ENCODE data around the gene IL1RAPL1. TPM values are rescaled to one million over a fixed set of nuclear protein-coding genes. Genes with fewer than 3 reads are reported as not detected.
"Not testable (repeated sequence)": the region's sequence is repeated elsewhere in the genome, so short reads cannot be mapped to it uniquely, and the experiment has no call there.

IL1RAPL1 gene
- total RNA-seq, 1 donor from 2014 or later: 4.0 TPM

GRCh38 chrX:28717864-28718263 lies 130.6 kb downstream of the IL1RAPL1 start:
- intact Hi-C loops (cut with DNase I): no loop called here
- DNase-seq (ENCODE audit: missing footprints): no peak
- ATAC-seq: no peak

GRCh38 chrX:28718450-28718849 lies 131.2 kb downstream of the IL1RAPL1 start:
- no peak for DNase-seq (ENCODE audit: missing footprints)
- ATAC-seq: no peak
- intact Hi-C loops (cut with DNase I): no loop called here

GRCh38 chrX:28719620-28720019 lies 132.4 kb downstream of the IL1RAPL1 start:
- intact Hi-C loops (cut with DNase I): no loop called here
- ATAC-seq: no peak
- no peak for DNase-seq (ENCODE audit: missing footprints)

GRCh38 chrX:28752330-28752729 lies 165.1 kb downstream of the IL1RAPL1 start:
- intact Hi-C loops (cut with DNase I): no loop called here
- no peak for ATAC-seq
- DNase-seq (ENCODE audit: missing footprints): no peak

GRCh38 chrX:28756175-28756574 lies 168.9 kb downstream of the IL1RAPL1 start:
- ATAC-seq: no peak
- no peak for DNase-seq (ENCODE audit: missing footprints)
- intact Hi-C loops (cut with DNase I): loop anchor here (5.0 kb wide), 2 partner anchors 96 to 144 kb away; no protein-coding TSS in a partner anchor

GRCh38 chrX:28756647-28757046 lies 169.4 kb downstream of the IL1RAPL1 start:
- DNase-seq (ENCODE audit: missing footprints): no peak
- peak; percentile 85 for ATAC-seq
- intact Hi-C loops (cut with DNase I): loop anchor here (5.0 kb wide), 2 partner anchors 96 to 144 kb away; no protein-coding TSS in a partner anchor

- peak; percentile 64 for ATAC-seq
- intact Hi-C loops (cut with DNase I): loop anchor here (5.0 kb wide), 2 partner anchors 95 to 145 kb away; no protein-coding TSS in a partner anchor
- no peak for DNase-seq (ENCODE audit: missing footprints)
These were observed 170.0 kb downstream of the IL1RAPL1 start for GRCh38 chrX:28757290-28757689.

- intact Hi-C loops (cut with DNase I); ATAC-seq; DNase-seq (ENCODE audit: missing footprints): not testable (repeated sequence)
These were observed 179.3 kb downstream of the IL1RAPL1 start for GRCh38 chrX:28766561-28766960.

GRCh38 chrX:28773807-28774206 lies 186.6 kb downstream of the IL1RAPL1 start:
- intact Hi-C loops (cut with DNase I): no loop called here
- DNase-seq (ENCODE audit: missing footprints) (no peak), ATAC-seq (no peak)

GRCh38 chrX:28787206-28787605 lies 200.0 kb downstream of the IL1RAPL1 start:
- intact Hi-C loops (cut with DNase I): no loop called here
- ATAC-seq (no peak), DNase-seq (ENCODE audit: missing footprints) (no peak)

- DNase-seq (ENCODE audit: missing footprints); intact Hi-C loops (cut with DNase I); ATAC-seq: not testable (repeated sequence)
These were observed 213.4 kb downstream of the IL1RAPL1 start for GRCh38 chrX:28800671-28801070.

- DNase-seq (ENCODE audit: missing footprints): no peak
- no peak for ATAC-seq
- intact Hi-C loops (cut with DNase I): no loop called here
These were observed 215.4 kb downstream of the IL1RAPL1 start for GRCh38 chrX:28802625-28803024.

GRCh38 chrX:28835991-28836390 lies 248.7 kb downstream of the IL1RAPL1 start:
- ATAC-seq: no peak
- DNase-seq (ENCODE audit: missing footprints): no peak
- intact Hi-C loops (cut with DNase I): no loop called here

GRCh38 chrX:28843817-28844216 lies 256.6 kb downstream of the IL1RAPL1 start:
- DNase-seq (ENCODE audit: missing footprints): no peak
- intact Hi-C loops (cut with DNase I): no loop called here
- ATAC-seq: no peak

- intact Hi-C loops (cut with DNase I): no loop called here
- DNase-seq (ENCODE audit: missing footprints) (peak; percentile 46), ATAC-seq (peak; percentile 74)
These were observed 260.2 kb downstream of the IL1RAPL1 start for GRCh38 chrX:28847423-28847822.

GRCh38 chrX:28848707-28849106 lies 261.5 kb downstream of the IL1RAPL1 start:
- DNase-seq (ENCODE audit: missing footprints): no peak
- ATAC-seq: no peak

GRCh38 chrX:28850955-28851354 lies 263.7 kb downstream of the IL1RAPL1 start:
- intact Hi-C loops (cut with DNase I): loop anchor here (2.0 to 10.0 kb wide), 4 partner anchors 94 to 260 kb away; no protein-coding TSS in a partner anchor
- ATAC-seq (peak; percentile 80), DNase-seq (ENCODE audit: missing footprints) (no peak)

More at GRCh38 chrX:28848707-28849106, 261.5 kb downstream of the IL1RAPL1 start:
- intact Hi-C loops (cut with DNase I): no loop called here

- peak; percentile 77 for ATAC-seq
- intact Hi-C loops (cut with DNase I): loop anchor here (2.0 to 10.0 kb wide), 4 partner anchors 95 to 261 kb away; no protein-coding TSS in a partner anchor
- no peak for DNase-seq (ENCODE audit: missing footprints)
These were observed 264.6 kb downstream of the IL1RAPL1 start for GRCh38 chrX:28851871-28852270.

GRCh38 chrX:28854637-28855036 lies 267.4 kb downstream of the IL1RAPL1 start:
- DNase-seq (ENCODE audit: missing footprints) (no peak), ATAC-seq (no peak)
- intact Hi-C loops (cut with DNase I): loop anchor here (5.0 to 10.0 kb wide), 3 partner anchors 97 to 242 kb away; no protein-coding TSS in a partner anchor

- no peak for ATAC-seq
These were observed 289.2 kb downstream of the IL1RAPL1 start for GRCh38 chrX:28876408-28876807.

GRCh38 chrX:28876901-28877300 lies 289.7 kb downstream of the IL1RAPL1 start:
- intact Hi-C loops (cut with DNase I): no loop called here
- no peak for ATAC-seq
- DNase-seq (ENCODE audit: missing footprints): no peak

More at GRCh38 chrX:28876408-28876807, 289.2 kb downstream of the IL1RAPL1 start:
- DNase-seq (ENCODE audit: missing footprints): no peak
- intact Hi-C loops (cut with DNase I): no loop called here
